Left ventricle myocardium inferior (tissue), 1 donor: ENCODE data around the gene DCHS2. TPM values are rescaled to one million over a fixed set of nuclear protein-coding genes. Genes with fewer than 3 reads are reported as not detected.
A peak's percentile ranks its signal among the peaks of the same experiment; 100 is the strongest.

Source experiments
- DNase-seq: peaks from one replicate; pipeline ENCODE4 v3.0.0-alpha.2; 2020
- H3K27ac ChIP-seq: fragments of 200-600 bp; replicated peaks from 2 replicates; pipeline ENCODE4 v1.8.0; 2021
- H3K27me3 ChIP-seq: fragments of 200-600 bp; 2 replicates; pipeline ENCODE4 v1.8.0; 2021; ENCODE audit warnings: low read depth
- H3K36me3 ChIP-seq: fragments of 200-600 bp; 2 replicates; pipeline ENCODE4 v1.8.0; 2021
- H3K4me1 ChIP-seq: fragments of 200-600 bp; 2 replicates; pipeline ENCODE4 v1.8.0; 2021
- H3K4me3 ChIP-seq: fragments of 200-600 bp; 2 replicates; pipeline ENCODE4 v1.8.0; 2021; ENCODE audit warnings: mild to moderate bottlenecking, moderate library complexity
- H3K9me3 ChIP-seq: fragments of 200-600 bp; replicated peaks from 2 replicates; pipeline ENCODE4 v1.8.0; 2021
- CTCF ChIP-seq: fragments of 200-600 bp; IDR thresholded peaks from 2 replicates; pipeline ENCODE4 v1.8.0; 2021; ENCODE audit warnings: antibody characterized with exemption, mild to moderate bottlenecking, borderline replicate concordance
- intact Hi-C: fragments of 100-400 bp; cut with micrococcal nuclease; formaldehyde crosslinking; loops from one replicate; pipeline ENCODE4 v1.11.0; 2022
- total RNA-seq: library from RNA; stranded (reverse); fragmentation: NEBNext Ultra II Directional; extraction: Animal tissue kit (Norgen Biotek cat#: 25700); gene quantifications from one replicate; pipeline ENCODE4 v1.2.1, GENCODE V29; 2021
- donor health status: DM: no; HTN: yes; CAD: no; lungs with severe emphysema.

The DCHS2 gene
- total RNA-seq, 1 donor from 2014 or later: not detected

GRCh38 chr4:154416190-154416547 is 75.4 kb downstream of the DCHS2 start:
- no peak for TF ChIP-seq CTCF
- DNase-seq: peak; percentile 31
- H3K4me3 ChIP-seq: peak overlapping the region; percentile 59
- intact Hi-C loops: no loop called here
- H3K4me1 ChIP-seq: peaks cover 8% of the 10 kb centered on the region
- no peaks in the 10 kb centered on the region for H3K36me3 ChIP-seq
- H3K27ac ChIP-seq: peak overlapping the region; percentile 55
- H3K9me3 ChIP-seq: no peaks in the 10 kb centered on the region
- peaks cover 3% of the 10 kb centered on the region for H3K27me3 ChIP-seq

GRCh38 chr4:154415313-154415712 is 76.3 kb downstream of the DCHS2 start:
- intact Hi-C loops: no loop called here
- no peak for DNase-seq
- no peak overlapping the region for H3K27ac ChIP-seq
- no peak overlapping the region for H3K4me3 ChIP-seq
- no peaks in the 10 kb centered on the region for H3K36me3 ChIP-seq
- TF ChIP-seq CTCF: no peak
- peaks cover 8% of the 10 kb centered on the region for H3K4me1 ChIP-seq
- peaks cover 7% of the 10 kb centered on the region for H3K9me3 ChIP-seq
- H3K27me3 ChIP-seq: peaks cover 3% of the 10 kb centered on the region

GRCh38 chr4:154414796-154415195 is 76.8 kb downstream of the DCHS2 start:
- H3K4me3 ChIP-seq: no peak overlapping the region
- no peak for TF ChIP-seq CTCF
- peaks cover 8% of the 10 kb centered on the region for H3K9me3 ChIP-seq
- no peak for DNase-seq
- peaks cover 8% of the 10 kb centered on the region for H3K4me1 ChIP-seq
- H3K36me3 ChIP-seq: no peaks in the 10 kb centered on the region
- no peak overlapping the region for H3K27ac ChIP-seq
- intact Hi-C loops: no loop called here
- H3K27me3 ChIP-seq: peaks cover 3% of the 10 kb centered on the region

GRCh38 chr4:154414371-154414770 is 77.2 kb downstream of the DCHS2 start:
- no peak for TF ChIP-seq CTCF
- H3K27me3 ChIP-seq: peaks cover 3% of the 10 kb centered on the region
- peaks cover 8% of the 10 kb centered on the region for H3K4me1 ChIP-seq
- intact Hi-C loops: no loop called here
- H3K36me3 ChIP-seq: no peaks in the 10 kb centered on the region
- H3K4me3 ChIP-seq: no peak overlapping the region
- DNase-seq: no peak
- H3K9me3 ChIP-seq: peaks cover 8% of the 10 kb centered on the region
- no peak overlapping the region for H3K27ac ChIP-seq

- H3K27ac ChIP-seq: no peak overlapping the region
- no peak for DNase-seq
- TF ChIP-seq CTCF: no peak
- no peak overlapping the region for H3K4me3 ChIP-seq
- H3K9me3 ChIP-seq: peaks cover 19% of the 10 kb centered on the region
- H3K36me3 ChIP-seq: no peaks in the 10 kb centered on the region
- H3K27me3 ChIP-seq: peaks cover 11% of the 10 kb centered on the region
- no peaks in the 10 kb centered on the region for H3K4me1 ChIP-seq
- intact Hi-C loops: no loop called here
Measured at GRCh38 chr4:154407443-154407842, 84.2 kb downstream of the DCHS2 start.
